HepG2 (cell line): Measurements from ENCODE around the gene KLHL30. TPM values are rescaled to one million over a fixed set of nuclear protein-coding genes. Genes with fewer than 3 reads are reported as not detected.

Source experiments
- FOXJ3 ChIP-seq: sonication (generic); formaldehyde crosslinking; IDR thresholded peaks from 2 replicates; pipeline ENCODE4 v1.4.0; 2020; ENCODE audit warnings: missing genetic modification reagents, mild to moderate bottlenecking, borderline replicate concordance
- MEF2D ChIP-seq: sonication (generic); formaldehyde crosslinking; IDR thresholded peaks from 2 replicates; pipeline ENCODE4 v1.5.1; 2020; ENCODE audit warnings: mild to moderate bottlenecking, missing genetic modification reagents
- PHF20 ChIP-seq: sonication (generic); formaldehyde crosslinking; IDR thresholded peaks from 2 replicates; pipeline ENCODE4 v1.5.0; 2020; ENCODE audit warnings: mild to moderate bottlenecking, missing genetic modification reagents
- SPEN ChIP-seq: sonication (generic); formaldehyde crosslinking; IDR thresholded peaks from 2 replicates; pipeline ENCODE4 v1.5.1; 2020; ENCODE audit warnings: low read depth, mild to moderate bottlenecking, missing genetic modification reagents
- TBX2 ChIP-seq: sonication (generic); formaldehyde crosslinking; IDR thresholded peaks from 2 replicates; pipeline ENCODE4 v1.5.0; 2020; ENCODE audit warnings: missing genetic modification reagents, mild to moderate bottlenecking, borderline replicate concordance
- TBX3 ChIP-seq: fragments of 450-650 bp; IDR thresholded peaks from 2 replicates; pipeline ENCODE4 v1.6.1; 2017; ENCODE audit warnings: antibody characterized with exemption, mild to moderate bottlenecking, inconsistent platforms, borderline replicate concordance
- TRAFD1 ChIP-seq: sonication (generic); formaldehyde crosslinking; IDR thresholded peaks from 2 replicates; pipeline ENCODE4 v1.5.1; 2020; ENCODE audit warnings: missing genetic modification reagents, mild to moderate bottlenecking, borderline replicate concordance
- ZFP1 ChIP-seq: IDR thresholded peaks from 2 replicates; pipeline ENCODE4 v1.6.1; 2016
- ZMYM4 ChIP-seq: sonication (generic); formaldehyde crosslinking; IDR thresholded peaks from 2 replicates; pipeline ENCODE4 v1.8.1; 2023; ENCODE audit warnings: mild to moderate bottlenecking, missing genetic modification reagents
- ZNF12 ChIP-seq: sonication (generic); formaldehyde crosslinking; IDR thresholded peaks from 2 replicates; pipeline ENCODE4 v1.5.0; 2020; ENCODE audit warnings: missing genetic modification reagents
- ZNF235 ChIP-seq: sonication (generic); formaldehyde crosslinking; IDR thresholded peaks from 2 replicates; pipeline ENCODE4 v1.8.1; 2023; ENCODE audit warnings: mild to moderate bottlenecking, missing genetic modification reagents, borderline replicate concordance
- ZNF550 ChIP-seq: sonication (generic); formaldehyde crosslinking; IDR thresholded peaks from 2 replicates; pipeline ENCODE4 v1.4.0; 2020; ENCODE audit warnings: mild to moderate bottlenecking, missing genetic modification reagents, borderline replicate concordance
- ZNF781 ChIP-seq: sonication (generic); formaldehyde crosslinking; IDR thresholded peaks from 2 replicates; pipeline ENCODE4 v1.5.1; 2020; ENCODE audit warnings: borderline replicate concordance, mild to moderate bottlenecking, missing genetic modification reagents; ENCODE audit errors: not compliant biosample characterization
- ZUFSP ChIP-seq: sonication (generic); formaldehyde crosslinking; IDR thresholded peaks from 2 replicates; pipeline ENCODE4 v1.9.0; 2021; ENCODE audit warnings: missing genetic modification reagents, mild to moderate bottlenecking, borderline replicate concordance
- polyA plus RNA-seq, 8 experiments: library from polyadenylated mRNA; depleted of rRNA in 3 of 8; stranded (reverse) in 7 of 8; unstranded in 1 of 8; fragments of >200 nt; fragmentation: Illumina TruSeq in 4 of 8; extraction: Trizol in 4 of 8; gene quantifications; 2 replicates each; pipeline versions ENCODE4 v1.2.1 to v1.2.3, GENCODE V29; 2011 to 2016; ENCODE audit warnings: low read depth in 4 of 8, missing spikeins in 1 of 8, mixed read lengths in 1 of 8; ENCODE audit not compliant: insufficient read depth in 1 of 8
- total RNA-seq, 5 experiments: library from RNA; depleted of rRNA; stranded (reverse); fragments of >200 nt; fragmentation: Illumina TruSeq; extraction: Trizol; gene quantifications; 2 replicates each; pipeline ENCODE4 v1.2.3, GENCODE V29; 2016; ENCODE audit warnings: low read depth in 1 of 5
- TF ChIP-seq, protein P1 (sequence below): sonication (generic); formaldehyde crosslinking; IDR thresholded peaks from 2 replicates; pipeline ENCODE4 v1.8.0; 2022; ENCODE audit warnings: mild to moderate bottlenecking, missing genetic modification reagents, borderline replicate concordance
- TF ChIP-seq, protein P2 (sequence below): sonication (generic); formaldehyde crosslinking; IDR thresholded peaks from 2 replicates; pipeline ENCODE4 v1.4.0; 2020; ENCODE audit warnings: missing genetic modification reagents, borderline replicate concordance
- TF ChIP-seq, protein P3 (sequence below): sonication (generic); formaldehyde crosslinking; IDR thresholded peaks from 2 replicates; pipeline ENCODE4 v1.4.0; 2020; ENCODE audit warnings: missing genetic modification reagents, borderline replicate concordance
- TF ChIP-seq, protein P4 (sequence below): sonication (generic); formaldehyde crosslinking; IDR thresholded peaks from 2 replicates; pipeline ENCODE4 v1.4.0; 2020; ENCODE audit warnings: mild to moderate bottlenecking, missing genetic modification reagents, borderline replicate concordance

The KLHL30 gene
- total and polyA plus RNA-seq, 2 of the 13 experiments (the other 11 are each of a cell fraction or from before 2014, with no cell fraction given) = 0.05 TPM; not detected in 1

DNA sequence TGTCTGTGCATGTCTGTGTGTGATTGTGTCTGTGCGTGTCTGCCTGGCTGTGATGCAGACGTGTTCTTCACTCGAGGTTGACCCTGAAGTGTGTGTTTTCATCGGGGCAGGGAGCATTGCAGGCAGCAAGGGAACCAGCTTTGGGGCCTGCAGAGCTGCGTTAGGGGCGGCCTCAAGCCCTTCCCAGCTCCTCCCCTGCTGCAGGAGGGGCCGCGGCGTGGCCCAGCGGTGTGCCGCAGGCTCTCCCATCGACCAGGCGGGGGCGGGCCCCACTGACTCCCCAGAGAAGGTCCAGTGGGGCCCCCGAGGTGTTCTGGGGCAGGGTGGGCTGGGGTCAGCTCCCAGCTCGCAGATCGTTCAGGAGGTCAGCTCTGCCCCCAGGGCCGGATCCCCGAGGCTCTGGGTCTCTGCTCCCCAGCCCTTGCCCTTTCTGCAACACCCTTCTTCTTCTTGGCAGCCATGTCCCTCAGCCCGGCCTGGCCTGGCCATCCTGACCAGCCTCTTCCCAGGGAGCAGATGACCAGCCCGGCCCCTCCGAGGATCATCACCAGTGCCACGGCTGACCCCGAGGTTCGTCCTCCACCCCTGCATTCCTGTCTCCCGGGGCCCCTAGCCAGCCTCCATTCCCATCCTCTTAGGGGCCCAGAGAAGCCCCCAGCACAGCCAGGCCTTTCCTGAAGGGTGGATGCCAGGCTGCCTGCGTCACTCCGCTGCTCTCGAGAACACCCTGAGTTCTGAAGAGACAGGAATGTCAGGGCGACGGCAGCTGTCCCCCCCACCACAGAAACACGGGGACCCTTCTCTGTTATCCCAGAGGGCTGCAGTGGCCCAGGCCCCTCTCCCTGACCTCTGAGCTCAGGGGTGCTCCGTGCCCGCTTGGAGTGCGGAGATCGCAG lies 11.1 kb upstream of the KLHL30 start (continued):
- TF ChIP-seq ZNF781 = no peak
- TF ChIP-seq, protein P1, sequence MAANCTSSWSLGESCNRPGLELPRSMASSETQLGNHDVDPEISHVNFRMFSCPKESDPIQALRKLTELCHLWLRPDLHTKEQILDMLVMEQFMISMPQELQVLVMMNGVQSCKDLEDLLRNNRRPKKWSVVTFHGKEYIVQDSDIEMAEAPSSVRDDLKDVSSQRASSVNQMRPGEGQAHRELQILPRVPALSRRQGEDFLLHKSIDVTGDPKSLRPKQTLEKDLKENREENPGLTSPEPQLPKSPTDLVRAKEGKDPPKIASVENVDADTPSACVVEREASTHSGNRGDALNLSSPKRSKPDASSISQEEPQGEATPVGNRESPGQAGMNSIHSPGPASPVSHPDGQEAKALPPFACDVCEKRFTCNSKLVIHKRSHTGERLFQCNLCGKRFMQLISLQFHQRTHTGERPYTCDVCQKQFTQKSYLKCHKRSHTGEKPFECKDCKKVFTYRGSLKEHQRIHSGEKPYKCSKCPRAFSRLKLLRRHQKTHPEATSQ (CRISPR knock-in tag) = no peak
- no peak for TF ChIP-seq ZUFSP
- TF ChIP-seq ZFP1 (CRISPR knock-in tag) = no peak
- no peak for TF ChIP-seq FOXJ3 (CRISPR knock-in tag)
- TF ChIP-seq MEF2D (CRISPR knock-in tag) = peak; percentile 40; the same call in 1 of the 2 replicates
- no peak for TF ChIP-seq TBX2 (CRISPR knock-in tag)
- peak; percentile 27; the same call in 1 of the 2 replicates for TF ChIP-seq ZMYM4 (CRISPR knock-in tag)
- no peak for TF ChIP-seq PHF20
- TF ChIP-seq ZNF235 (CRISPR knock-in tag) = no peak
- TF ChIP-seq, protein P2, sequence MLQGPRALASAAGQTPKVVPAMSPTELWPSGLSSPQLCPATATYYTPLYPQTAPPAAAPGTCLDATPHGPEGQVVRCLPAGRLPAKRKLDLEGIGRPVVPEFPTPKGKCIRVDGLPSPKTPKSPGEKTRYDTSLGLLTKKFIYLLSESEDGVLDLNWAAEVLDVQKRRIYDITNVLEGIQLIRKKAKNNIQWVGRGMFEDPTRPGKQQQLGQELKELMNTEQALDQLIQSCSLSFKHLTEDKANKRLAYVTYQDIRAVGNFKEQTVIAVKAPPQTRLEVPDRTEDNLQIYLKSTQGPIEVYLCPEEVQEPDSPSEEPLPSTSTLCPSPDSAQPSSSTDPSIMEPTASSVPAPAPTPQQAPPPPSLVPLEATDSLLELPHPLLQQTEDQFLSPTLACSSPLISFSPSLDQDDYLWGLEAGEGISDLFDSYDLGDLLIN (CRISPR knock-in tag) = no peak
- TF ChIP-seq TRAFD1 (CRISPR knock-in tag) = no peak
- TF ChIP-seq, protein P3, sequence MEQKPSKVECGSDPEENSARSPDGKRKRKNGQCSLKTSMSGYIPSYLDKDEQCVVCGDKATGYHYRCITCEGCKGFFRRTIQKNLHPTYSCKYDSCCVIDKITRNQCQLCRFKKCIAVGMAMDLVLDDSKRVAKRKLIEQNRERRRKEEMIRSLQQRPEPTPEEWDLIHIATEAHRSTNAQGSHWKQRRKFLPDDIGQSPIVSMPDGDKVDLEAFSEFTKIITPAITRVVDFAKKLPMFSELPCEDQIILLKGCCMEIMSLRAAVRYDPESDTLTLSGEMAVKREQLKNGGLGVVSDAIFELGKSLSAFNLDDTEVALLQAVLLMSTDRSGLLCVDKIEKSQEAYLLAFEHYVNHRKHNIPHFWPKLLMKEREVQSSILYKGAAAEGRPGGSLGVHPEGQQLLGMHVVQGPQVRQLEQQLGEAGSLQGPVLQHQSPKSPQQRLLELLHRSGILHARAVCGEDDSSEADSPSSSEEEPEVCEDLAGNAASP (CRISPR knock-in tag) = 0 out of 2 replicates have a peak, but pooled peaks have one; percentile 18
- no peak for TF ChIP-seq ZNF12
- TF ChIP-seq ZNF550 (CRISPR knock-in tag) = no peak
- TF ChIP-seq SPEN (CRISPR knock-in tag) = peak; percentile 70; the same call in 1 of the 2 replicates
- TF ChIP-seq TBX3 = no peak
- TF ChIP-seq, protein P4, sequence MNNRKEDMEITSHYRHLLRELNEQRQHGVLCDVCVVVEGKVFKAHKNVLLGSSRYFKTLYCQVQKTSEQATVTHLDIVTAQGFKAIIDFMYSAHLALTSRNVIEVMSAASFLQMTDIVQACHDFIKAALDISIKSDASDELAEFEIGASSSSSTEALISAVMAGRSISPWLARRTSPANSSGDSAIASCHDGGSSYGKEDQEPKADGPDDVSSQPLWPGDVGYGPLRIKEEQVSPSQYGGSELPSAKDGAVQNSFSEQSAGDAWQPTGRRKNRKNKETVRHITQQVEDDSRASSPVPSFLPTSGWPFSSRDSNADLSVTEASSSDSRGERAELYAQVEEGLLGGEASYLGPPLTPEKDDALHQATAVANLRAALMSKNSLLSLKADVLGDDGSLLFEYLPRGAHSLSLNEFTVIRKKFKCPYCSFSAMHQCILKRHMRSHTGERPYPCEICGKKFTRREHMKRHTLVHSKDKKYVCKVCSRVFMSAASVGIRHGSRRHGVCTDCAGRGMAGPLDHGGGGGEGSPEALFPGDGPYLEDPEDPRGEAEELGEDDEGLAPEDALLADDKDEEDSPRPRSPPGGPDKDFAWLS = no peak
